OCI-LY7 (cell line): ENCODE data around the gene MPC1. TPM values are rescaled to one million over a fixed set of nuclear protein-coding genes. Genes with fewer than 3 reads are reported as not detected.

ENCODE experiments used
- BruUV-seq: library from RNA; stranded (reverse); fragments of 400-500 nt; replicated peaks from 2 replicates; lab custom pipeline; 2021; lab: Mats Ljungman, UMichigan
- CTCF ChIA-PET: fragments of 300-600 bp; sonication (Branson Sonifier 250); formaldehyde crosslinking; loops from one replicate; lab custom pipeline; 2022; ENCODE audit warnings: antibody characterized with exemption; ENCODE audit not compliant: unreplicated experiment; lab: Charles Lee
- POLR2A ChIA-PET: fragments of 300-600 bp; sonication (Branson Sonifier 250); formaldehyde crosslinking; loops from one replicate; lab custom pipeline; 2022; ENCODE audit warnings: antibody characterized with exemption; lab: Charles Lee
- DNase-seq: peaks from one replicate; pipeline ENCODE4 v3.0.0-alpha.2; 2015; ENCODE audit warnings: low spot score
- H2AFZ ChIP-seq: fragments of 200-600 bp; sonication (generic), shearing (Covaris generic); 2 replicates; pipeline ENCODE4 v1.6.1; 2014; ENCODE audit warnings: mild to moderate bottlenecking, antibody characterized with exemption, low read length, moderate library complexity
- H3K27ac ChIP-seq: fragments of 200-600 bp; sonication (generic); 2 replicates; pipeline ENCODE4 v1.5.1; 2014; ENCODE audit warnings: mixed run types, low read depth, mild to moderate bottlenecking, moderate library complexity, low read length, inconsistent platforms; ENCODE audit not compliant: poor library complexity, severe bottlenecking
- H3K36me3 ChIP-seq: fragments of 200-600 bp; sonication (generic); 2 replicates; pipeline ENCODE4 v1.6.1; 2014; ENCODE audit warnings: mild to moderate bottlenecking, antibody characterized with exemption, low read length, moderate library complexity, mixed read lengths; ENCODE audit not compliant: insufficient read depth
- H3K4me1 ChIP-seq: fragments of 200-600 bp; sonication (generic); 2 replicates; pipeline ENCODE4 v1.5.1; 2014; ENCODE audit warnings: mild to moderate bottlenecking, low read length; ENCODE audit not compliant: insufficient read depth, poor library complexity, severe bottlenecking
- H3K4me2 ChIP-seq: fragments of 200-600 bp; sonication (generic); 2 replicates; pipeline ENCODE4 v1.6.1; 2014; ENCODE audit warnings: mild to moderate bottlenecking, low read length
- H3K4me3 ChIP-seq: fragments of 200-600 bp; sonication (generic); 2 replicates; pipeline ENCODE4 v1.5.1; 2014; ENCODE audit warnings: mild to moderate bottlenecking, low read depth, low read length; ENCODE audit not compliant: poor library complexity, severe bottlenecking
- H3K79me2 ChIP-seq: fragments of 200-600 bp; sonication (generic); 2 replicates; pipeline ENCODE4 v1.6.1; 2016; ENCODE audit warnings: low read depth, mild to moderate bottlenecking, low read length, moderate library complexity, mixed read lengths; ENCODE audit not compliant: insufficient read depth
- H3K9me2 ChIP-seq: fragments of 200-600 bp; sonication (generic); 2 replicates; pipeline ENCODE4 v1.6.1; 2016; ENCODE audit warnings: mild to moderate bottlenecking, low read length, mixed read lengths; ENCODE audit not compliant: insufficient read depth
- H3K9me3 ChIP-seq: fragments of 200-600 bp; sonication (generic); 2 replicates; pipeline ENCODE4 v1.6.1; 2014; ENCODE audit warnings: mild to moderate bottlenecking, mixed run types, low read length, mixed read lengths
- H4K20me1 ChIP-seq: fragments of 200-600 bp; sonication (generic); 2 replicates; pipeline ENCODE4 v1.6.1; 2014; ENCODE audit warnings: mild to moderate bottlenecking, antibody characterized with exemption, low read length, moderate library complexity, mixed read lengths; ENCODE audit not compliant: insufficient read depth
- CTCF ChIP-seq: fragments of 200-600 bp; sonication (generic); conservative IDR thresholded peaks from 2 replicates; pipeline ENCODE4 v1.5.1; 2014; ENCODE audit warnings: mild to moderate bottlenecking, antibody characterized with exemption, low read length, moderate library complexity, mixed read lengths
- EZH2phosphoT487 ChIP-seq: fragments of 200-600 bp; sonication (generic); IDR thresholded peaks from 2 replicates; pipeline ENCODE4 v1.6.1; 2018; ENCODE audit warnings: low read depth, borderline replicate concordance, mild to moderate bottlenecking, mixed run types, antibody characterized with exemption, low read length, moderate library complexity, mixed read lengths
- intact Hi-C: fragments of 100-400 bp; cut with micrococcal nuclease; formaldehyde crosslinking; loops from one replicate; pipeline ENCODE4 v1.10.0; 2022; ENCODE audit not compliant: unreplicated experiment
- total RNA-seq, 2 experiments: library from RNA; depleted of rRNA in 1 of 2; stranded (reverse); fragments of >200 nt in 1 of 2; shearing (Covaris generic) in 1 of 2; gene quantifications; 2 replicates each; pipeline ENCODE4 v1.2.3, GENCODE V29; 2014 to 2022

The MPC1 gene
- total RNA-seq, 2 experiments from 2014 or later, result 36.1 to 38.1 TPM

GRCh38 chr6:166406197-166406596, 23.5 kb upstream of the MPC1 start:
- H4K20me1 ChIP-seq, result no peaks in the 10 kb centered on the region
- intact Hi-C loops, result no loop called here
- H3K36me3 ChIP-seq, result no peaks in the 10 kb centered on the region
- H3K4me2 ChIP-seq, result no peak overlapping the region
- POLR2A ChIA-PET, result no interaction called here
- H3K79me2 ChIP-seq, result no peaks in the 10 kb centered on the region
- H3K4me1 ChIP-seq, result no peaks in the 10 kb centered on the region
- CTCF ChIA-PET, result no interaction called here
- H3K4me3 ChIP-seq, result no peak overlapping the region
- H3K9me3 ChIP-seq, result no peaks in the 10 kb centered on the region
- no peak for TF ChIP-seq CTCF
- no peak for TF ChIP-seq EZH2phosphoT487
- H3K9me2 ChIP-seq, result no peaks in the 10 kb centered on the region
- no peak overlapping the region for H2AFZ ChIP-seq
- no peak for DNase-seq
- BruUV-seq, result no TSS peak
- H3K27ac ChIP-seq, result no peak overlapping the region

- H4K20me1 ChIP-seq, result no peaks in the 10 kb centered on the region
- H2AFZ ChIP-seq, result no peak overlapping the region
- POLR2A ChIA-PET, result no interaction called here
- no peaks in the 10 kb centered on the region for H3K36me3 ChIP-seq
- intact Hi-C loops, result no loop called here
- H3K4me3 ChIP-seq, result no peak overlapping the region
- no peaks in the 10 kb centered on the region for H3K9me2 ChIP-seq
- no peak for TF ChIP-seq EZH2phosphoT487
- TF ChIP-seq CTCF, result no peak
- H3K9me3 ChIP-seq, result no peaks in the 10 kb centered on the region
- DNase-seq, result no peak
- no peak overlapping the region for H3K27ac ChIP-seq
- H3K4me1 ChIP-seq, result no peaks in the 10 kb centered on the region
- no peak overlapping the region for H3K4me2 ChIP-seq
- no TSS peak for BruUV-seq
- CTCF ChIA-PET, result interaction anchor here (0.6 kb wide), 1 partner anchor 56 kb away, joined by 3 read pairs; no protein-coding TSS in a partner anchor
- H3K79me2 ChIP-seq, result no peaks in the 10 kb centered on the region
These were observed 22.6 kb upstream of the MPC1 start for GRCh38 chr6:166405386-166405785.

GRCh38 chr6:166402582-166403277, 20.0 kb upstream of the MPC1 start:
- TF ChIP-seq CTCF (no peak), EZH2phosphoT487 (no peak)
- CTCF ChIA-PET, result no interaction called here
- no TSS peak for BruUV-seq
- H3K36me3 ChIP-seq, result no peaks in the 10 kb centered on the region
- DNase-seq, result no peak
- no peaks in the 10 kb centered on the region for H4K20me1 ChIP-seq
- H3K4me1 ChIP-seq, result peaks cover 4% of the 10 kb centered on the region
- intact Hi-C loops, result loop anchor here (5.0 kb wide), 1 partner anchor 245 kb away; no protein-coding TSS in a partner anchor
- POLR2A ChIA-PET, result no interaction called here
- H3K9me3 ChIP-seq, result no peaks in the 10 kb centered on the region
- no peak overlapping the region for H3K4me2 ChIP-seq
- no peak overlapping the region for H3K4me3 ChIP-seq
- H3K9me2 ChIP-seq, result no peaks in the 10 kb centered on the region
- no peak overlapping the region for H2AFZ ChIP-seq
- H3K27ac ChIP-seq, result no peak overlapping the region
- no peaks in the 10 kb centered on the region for H3K79me2 ChIP-seq
